Uterus (tissue), 2 donors: ENCODE data around the gene SLC4A7.

Experiments used
- CTCF ChIP-seq, 4 experiments: fragments of 200-600 bp in 2 of 4; fragments of 450-650 bp in 2 of 4; sonication (generic) in 2 of 4; IDR thresholded peaks; one replicate each; pipeline ENCODE4 v1.5.1; 2016 to 2019; ENCODE audit warnings: antibody characterized with exemption in 4 of 4, mild to moderate bottlenecking in 2 of 4, moderate library complexity in 1 of 4
- POLR2A ChIP-seq, 2 donors: fragments of 450-650 bp; IDR thresholded peaks; one replicate each; pipeline ENCODE4 v1.6.1; 2016; ENCODE audit warnings: antibody characterized with exemption in 2 of 2, mild to moderate bottlenecking in 1 of 2, moderate library complexity in 1 of 2

DNA sequence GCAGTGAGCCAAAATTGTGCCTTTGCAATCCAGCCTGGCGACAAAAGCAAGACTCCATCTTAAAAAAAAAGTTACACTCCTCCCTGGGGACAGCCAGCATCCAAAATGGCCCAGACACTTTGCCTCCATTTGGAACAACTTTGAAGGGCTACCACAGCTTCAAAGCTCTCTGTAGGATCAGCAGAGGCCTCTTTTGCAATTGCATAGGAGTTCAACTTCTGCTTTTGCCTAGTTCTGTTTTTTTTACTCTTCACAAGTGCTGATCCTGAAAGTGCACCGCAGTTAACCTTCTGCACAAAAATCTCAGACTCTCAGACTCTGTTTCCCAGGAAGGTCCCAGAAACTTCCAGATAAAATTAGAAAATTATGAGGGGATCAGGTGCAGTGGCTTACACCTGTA, 25.2 kb upstream of the SLC4A7 start:
- TF ChIP-seq CTCF (IDR thresholded peaks at IDR 0.05) = no peak
- no peak for TF ChIP-seq POLR2A (IDR thresholded peaks at IDR 0.05)
